Panc1 (cell line): ENCODE data around the gene ARF1.

ENCODE experiments used
- POLR2AphosphoS5 ChIP-seq: IDR thresholded peaks from 2 replicates; pipeline ENCODE4 v1.6.1; 2012; ENCODE audit warnings: mild to moderate bottlenecking, low read depth, low read length, moderate library complexity
- TCF7L2 ChIP-seq: IDR thresholded peaks from 2 replicates; pipeline ENCODE4 v1.6.1; 2011; ENCODE audit warnings: mild to moderate bottlenecking, low read depth, low read length, inconsistent platforms
- TF ChIP-seq, protein P1 (sequence below): fragments of 450-650 bp; IDR thresholded peaks from 2 replicates; pipeline ENCODE4 v1.5.1; 2017; ENCODE audit warnings: mild to moderate bottlenecking
- TF ChIP-seq, protein P2 (sequence below), 2 experiments: IDR thresholded peaks; 2 replicates each; pipeline ENCODE4 v1.6.1; 2011 to 2012; ENCODE audit warnings: low read depth in 2 of 2, control low read depth in 1 of 2, low read length in 1 of 2, mild to moderate bottlenecking in 1 of 2, moderate library complexity in 1 of 2; ENCODE audit not compliant: insufficient read depth in 1 of 2

DNA sequence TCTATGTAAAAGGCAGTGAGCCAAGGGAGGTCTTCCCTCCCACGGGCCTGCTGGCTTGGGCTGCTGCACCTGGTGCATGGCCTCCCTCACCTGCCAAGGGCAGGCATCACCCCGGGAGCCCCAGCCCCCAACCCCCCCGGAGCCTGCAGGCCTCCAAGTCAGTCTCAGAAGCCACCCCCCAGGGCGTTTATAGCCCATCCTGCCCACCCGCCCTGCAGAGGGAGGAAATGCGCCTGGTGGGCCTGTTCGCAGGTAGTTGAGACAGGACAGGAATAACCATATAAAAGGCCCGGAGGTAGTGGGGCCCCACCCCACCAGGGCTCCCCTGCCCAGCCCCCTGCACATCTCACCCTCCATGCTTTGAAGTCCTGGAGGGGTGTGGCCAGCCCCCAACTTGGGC lies 18.2 kb upstream of the ARF1 start:
- TF ChIP-seq, protein P1, sequence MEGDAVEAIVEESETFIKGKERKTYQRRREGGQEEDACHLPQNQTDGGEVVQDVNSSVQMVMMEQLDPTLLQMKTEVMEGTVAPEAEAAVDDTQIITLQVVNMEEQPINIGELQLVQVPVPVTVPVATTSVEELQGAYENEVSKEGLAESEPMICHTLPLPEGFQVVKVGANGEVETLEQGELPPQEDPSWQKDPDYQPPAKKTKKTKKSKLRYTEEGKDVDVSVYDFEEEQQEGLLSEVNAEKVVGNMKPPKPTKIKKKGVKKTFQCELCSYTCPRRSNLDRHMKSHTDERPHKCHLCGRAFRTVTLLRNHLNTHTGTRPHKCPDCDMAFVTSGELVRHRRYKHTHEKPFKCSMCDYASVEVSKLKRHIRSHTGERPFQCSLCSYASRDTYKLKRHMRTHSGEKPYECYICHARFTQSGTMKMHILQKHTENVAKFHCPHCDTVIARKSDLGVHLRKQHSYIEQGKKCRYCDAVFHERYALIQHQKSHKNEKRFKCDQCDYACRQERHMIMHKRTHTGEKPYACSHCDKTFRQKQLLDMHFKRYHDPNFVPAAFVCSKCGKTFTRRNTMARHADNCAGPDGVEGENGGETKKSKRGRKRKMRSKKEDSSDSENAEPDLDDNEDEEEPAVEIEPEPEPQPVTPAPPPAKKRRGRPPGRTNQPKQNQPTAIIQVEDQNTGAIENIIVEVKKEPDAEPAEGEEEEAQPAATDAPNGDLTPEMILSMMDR, result no peak
- TF ChIP-seq TCF7L2 (no peak), POLR2AphosphoS5 (no peak)
- TF ChIP-seq, protein P2, sequence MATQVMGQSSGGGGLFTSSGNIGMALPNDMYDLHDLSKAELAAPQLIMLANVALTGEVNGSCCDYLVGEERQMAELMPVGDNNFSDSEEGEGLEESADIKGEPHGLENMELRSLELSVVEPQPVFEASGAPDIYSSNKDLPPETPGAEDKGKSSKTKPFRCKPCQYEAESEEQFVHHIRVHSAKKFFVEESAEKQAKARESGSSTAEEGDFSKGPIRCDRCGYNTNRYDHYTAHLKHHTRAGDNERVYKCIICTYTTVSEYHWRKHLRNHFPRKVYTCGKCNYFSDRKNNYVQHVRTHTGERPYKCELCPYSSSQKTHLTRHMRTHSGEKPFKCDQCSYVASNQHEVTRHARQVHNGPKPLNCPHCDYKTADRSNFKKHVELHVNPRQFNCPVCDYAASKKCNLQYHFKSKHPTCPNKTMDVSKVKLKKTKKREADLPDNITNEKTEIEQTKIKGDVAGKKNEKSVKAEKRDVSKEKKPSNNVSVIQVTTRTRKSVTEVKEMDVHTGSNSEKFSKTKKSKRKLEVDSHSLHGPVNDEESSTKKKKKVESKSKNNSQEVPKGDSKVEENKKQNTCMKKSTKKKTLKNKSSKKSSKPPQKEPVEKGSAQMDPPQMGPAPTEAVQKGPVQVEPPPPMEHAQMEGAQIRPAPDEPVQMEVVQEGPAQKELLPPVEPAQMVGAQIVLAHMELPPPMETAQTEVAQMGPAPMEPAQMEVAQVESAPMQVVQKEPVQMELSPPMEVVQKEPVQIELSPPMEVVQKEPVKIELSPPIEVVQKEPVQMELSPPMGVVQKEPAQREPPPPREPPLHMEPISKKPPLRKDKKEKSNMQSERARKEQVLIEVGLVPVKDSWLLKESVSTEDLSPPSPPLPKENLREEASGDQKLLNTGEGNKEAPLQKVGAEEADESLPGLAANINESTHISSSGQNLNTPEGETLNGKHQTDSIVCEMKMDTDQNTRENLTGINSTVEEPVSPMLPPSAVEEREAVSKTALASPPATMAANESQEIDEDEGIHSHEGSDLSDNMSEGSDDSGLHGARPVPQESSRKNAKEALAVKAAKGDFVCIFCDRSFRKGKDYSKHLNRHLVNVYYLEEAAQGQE (IDR thresholded peaks at IDR 0.05; ENCODE audit: insufficient read depth in 1 of 2, low read depth in 2 of 2, low read length in 1 of 2), result no peak
